Epithelial cell of prostate (primary cell): ENCODE data around the gene RGS3.
A peak's percentile ranks its signal among the peaks of the same experiment; 100 is the strongest.

Experiments used
- DNase-seq: peaks from one replicate; pipeline ENCODE4 v3.0.0-alpha.2; 2011; ENCODE audit warnings: low read depth, low spot score
- H3K27ac ChIP-seq: fragments of 450-650 bp; 2 replicates; pipeline ENCODE4 v1.5.1; 2017; ENCODE audit warnings: mild to moderate bottlenecking

Gene RGS3

DNA sequence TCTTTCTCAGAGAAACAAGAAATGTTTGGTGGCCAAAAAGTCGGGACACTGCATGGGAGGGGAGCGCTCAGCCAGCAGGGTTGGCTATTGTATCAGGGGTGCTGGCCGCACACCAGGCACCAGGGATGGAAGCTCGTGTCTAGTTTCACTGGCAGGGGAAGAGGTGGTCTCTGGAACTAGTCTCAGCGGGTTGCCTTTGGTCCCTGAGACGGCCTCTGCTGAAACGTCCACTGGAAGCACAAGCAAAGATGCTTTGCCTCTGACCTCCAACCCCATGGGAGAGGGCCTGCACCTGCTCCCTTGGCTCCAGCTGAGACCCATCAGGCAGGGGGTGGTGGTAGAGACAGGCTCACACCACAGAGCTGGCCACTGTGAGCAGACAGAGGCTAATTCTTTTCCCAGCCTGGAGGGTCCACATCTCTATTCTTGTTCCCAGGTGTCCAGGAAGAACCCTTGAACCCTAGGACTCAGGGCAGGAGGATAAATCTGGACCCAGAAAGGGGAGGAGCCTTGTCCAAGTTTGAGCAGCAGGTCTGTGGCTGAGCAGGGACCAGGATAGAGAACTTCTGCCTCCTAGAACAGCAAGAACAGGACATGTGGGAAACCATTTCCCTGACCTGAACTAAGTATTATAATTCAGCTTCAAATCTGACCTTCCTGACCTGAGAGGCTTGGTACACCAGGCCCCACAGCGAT lies 102.6 kb downstream of the RGS3 start:
- DNase-seq: no peak
- peak overlapping the region; percentile 94 for H3K27ac ChIP-seq

DNA sequence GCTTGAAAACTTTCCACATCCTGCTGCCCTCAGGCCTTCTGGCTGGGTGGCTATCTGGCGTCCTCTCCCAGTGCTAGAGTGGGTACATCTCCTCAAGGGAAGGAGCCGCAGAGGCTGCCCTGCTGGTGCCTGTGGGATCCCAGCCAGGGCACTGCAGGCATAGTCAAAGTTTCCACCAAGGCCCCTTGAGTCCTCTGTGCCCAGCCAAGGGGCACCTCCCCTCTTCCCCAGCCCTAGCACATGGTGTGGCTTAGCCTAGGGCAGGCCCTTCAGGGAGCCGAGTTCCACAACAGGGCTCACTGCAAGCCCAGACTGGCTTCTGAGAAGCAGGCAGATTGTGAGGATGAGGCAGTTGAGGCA lies 103.2 kb downstream of the RGS3 start:
- peak overlapping the region; percentile 94 for H3K27ac ChIP-seq
- DNase-seq: no peak

DNA sequence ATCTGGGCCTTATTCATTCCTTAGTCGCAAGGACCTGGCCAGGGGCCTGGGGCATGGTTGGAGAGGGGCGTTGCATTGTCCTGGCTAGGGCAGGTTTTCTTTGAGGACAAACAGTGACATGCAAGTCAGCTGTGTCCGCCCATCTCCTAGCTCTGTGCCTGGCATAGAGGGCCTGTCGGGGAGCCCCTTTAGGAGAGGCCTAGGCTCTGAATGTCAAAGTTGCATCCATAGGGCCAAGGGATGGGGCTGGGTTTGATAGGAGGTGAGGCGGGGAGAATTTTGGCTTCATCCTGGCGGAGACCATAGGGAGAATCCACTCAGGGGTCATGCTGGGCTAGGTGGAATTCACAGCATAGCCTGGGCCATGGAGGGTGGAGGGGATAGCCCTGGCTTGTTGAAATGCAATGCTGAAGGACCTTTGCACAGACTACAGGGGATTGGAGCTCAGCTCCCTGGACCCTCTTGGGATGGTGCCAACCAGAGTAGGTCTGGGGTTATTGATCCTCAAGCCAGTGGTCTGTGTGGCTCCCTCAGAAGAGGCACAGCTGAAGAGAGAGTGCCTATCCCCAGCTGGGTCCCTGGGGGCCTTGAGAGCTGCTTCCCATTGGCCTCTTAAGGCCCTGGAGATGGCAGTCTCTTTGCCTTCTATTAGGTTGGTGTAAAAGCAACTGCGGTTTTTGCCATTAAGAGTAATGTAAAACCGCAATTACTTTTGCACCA lies 104.0 kb downstream of the RGS3 start:
- DNase-seq: no peak

DNA sequence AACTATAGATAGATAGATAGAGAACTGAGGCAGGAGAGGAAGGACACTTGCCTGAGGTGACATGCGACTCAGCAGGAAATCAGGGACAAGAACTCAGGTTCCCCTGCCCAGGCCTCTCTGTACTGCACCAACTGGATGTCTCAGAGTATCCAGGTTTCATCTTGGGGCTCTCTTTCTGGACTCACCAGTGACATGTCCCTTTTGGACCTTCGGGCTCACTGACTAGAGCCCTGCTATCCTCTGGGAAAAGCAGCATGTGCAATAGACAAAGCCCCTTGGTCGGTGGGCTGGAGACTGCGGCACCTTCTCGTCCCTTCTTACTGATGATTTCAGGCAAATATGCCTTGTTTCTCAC lies 104.5 kb downstream of the RGS3 start:
- no peak overlapping the region for H3K27ac ChIP-seq
- DNase-seq: no peak

More for the DNA sequence above, 104.0 kb downstream of the RGS3 start:
- no peak overlapping the region for H3K27ac ChIP-seq

DNA sequence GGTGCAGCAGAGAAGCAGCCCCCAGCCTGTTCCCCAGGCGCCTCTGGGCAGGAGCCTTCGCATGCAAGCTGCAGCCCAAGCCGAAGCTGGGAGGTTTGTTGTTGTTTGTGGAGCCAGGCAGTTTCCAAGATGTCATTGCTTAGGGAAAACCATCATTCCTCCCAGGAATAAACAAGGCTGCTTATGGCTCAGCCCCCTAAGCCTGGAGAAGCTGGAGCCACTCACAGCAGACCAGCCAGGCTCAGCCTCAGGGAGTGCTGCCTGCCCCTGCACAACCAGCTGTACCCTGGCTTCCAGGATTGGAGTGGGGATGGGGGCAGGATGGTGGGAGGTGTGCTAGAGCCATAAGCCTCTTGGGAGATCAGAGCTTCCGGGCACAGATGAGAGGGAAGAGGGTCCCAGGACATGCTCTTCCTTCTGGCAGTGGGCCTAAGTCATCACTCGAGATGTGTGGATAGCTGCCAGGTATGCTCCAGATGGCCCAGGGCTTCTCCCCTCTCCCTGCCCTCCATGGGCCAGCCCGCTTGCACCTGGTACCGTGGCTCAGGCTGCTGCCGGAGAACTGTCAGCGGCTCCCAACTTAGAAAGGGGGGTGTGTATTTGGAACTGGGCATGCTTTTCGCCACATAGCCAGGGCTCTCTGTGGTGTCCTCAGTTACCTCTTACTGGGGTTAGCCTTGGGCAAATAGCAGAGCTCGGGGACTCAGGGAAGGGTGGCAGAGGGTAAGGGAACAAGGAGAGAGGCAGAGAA lies 105.2 kb downstream of the RGS3 start:
- no peak overlapping the region for H3K27ac ChIP-seq
- DNase-seq: no peak

DNA sequence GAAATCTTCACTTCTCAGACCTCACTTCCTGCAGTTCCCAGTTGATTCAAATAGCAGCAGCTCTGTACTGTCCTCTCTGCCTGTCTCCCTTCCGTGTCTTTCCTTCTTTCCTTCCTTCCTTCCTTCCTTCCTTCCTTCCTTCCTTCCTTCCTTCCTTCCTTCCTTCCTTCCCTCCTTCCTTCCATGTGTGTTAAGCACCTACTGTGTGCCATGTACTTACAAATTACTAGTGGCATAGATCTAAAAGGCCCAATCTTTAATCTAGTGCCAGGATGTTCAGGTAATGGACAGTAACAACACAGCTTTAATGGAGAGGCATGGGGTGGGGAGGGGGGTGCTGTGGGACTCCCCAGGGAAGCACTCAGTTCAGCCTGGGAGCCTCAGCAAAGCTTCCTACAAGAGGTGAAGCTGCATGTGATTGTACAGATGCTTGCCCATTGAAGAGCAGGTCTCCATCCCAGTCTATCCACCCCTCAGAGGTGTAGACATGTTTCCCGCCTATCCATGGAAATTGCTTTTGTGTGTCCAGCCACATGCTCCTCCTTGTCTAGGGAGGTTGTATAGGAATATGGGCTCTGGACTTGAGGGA lies 106.0 kb downstream of the RGS3 start:
- no peak for DNase-seq

DNA sequence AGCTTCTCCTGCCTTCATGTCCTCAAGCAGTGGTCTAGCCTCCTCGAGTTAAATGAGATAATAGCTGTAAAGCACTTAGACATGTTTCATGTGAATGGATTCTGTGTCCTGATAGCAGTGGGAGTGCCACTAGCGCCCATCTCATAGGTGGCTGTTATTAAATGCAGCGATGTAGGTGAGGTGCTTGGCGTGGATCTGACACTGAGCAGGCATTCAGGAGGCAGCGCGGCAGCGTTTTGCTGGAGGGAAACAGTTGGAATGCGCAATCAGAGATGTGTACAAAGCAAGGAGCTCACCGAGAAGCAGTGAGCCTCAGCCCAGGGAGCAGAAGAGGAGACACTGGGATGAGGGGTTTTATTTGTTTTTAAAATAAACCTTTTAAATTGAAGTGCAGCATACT lies 106.6 kb downstream of the RGS3 start:
- DNase-seq: no peak
- peak overlapping the region; percentile 38 for H3K27ac ChIP-seq

More for the DNA sequence above, 106.0 kb downstream of the RGS3 start:
- H3K27ac ChIP-seq: peak overlapping the region; percentile 38

DNA sequence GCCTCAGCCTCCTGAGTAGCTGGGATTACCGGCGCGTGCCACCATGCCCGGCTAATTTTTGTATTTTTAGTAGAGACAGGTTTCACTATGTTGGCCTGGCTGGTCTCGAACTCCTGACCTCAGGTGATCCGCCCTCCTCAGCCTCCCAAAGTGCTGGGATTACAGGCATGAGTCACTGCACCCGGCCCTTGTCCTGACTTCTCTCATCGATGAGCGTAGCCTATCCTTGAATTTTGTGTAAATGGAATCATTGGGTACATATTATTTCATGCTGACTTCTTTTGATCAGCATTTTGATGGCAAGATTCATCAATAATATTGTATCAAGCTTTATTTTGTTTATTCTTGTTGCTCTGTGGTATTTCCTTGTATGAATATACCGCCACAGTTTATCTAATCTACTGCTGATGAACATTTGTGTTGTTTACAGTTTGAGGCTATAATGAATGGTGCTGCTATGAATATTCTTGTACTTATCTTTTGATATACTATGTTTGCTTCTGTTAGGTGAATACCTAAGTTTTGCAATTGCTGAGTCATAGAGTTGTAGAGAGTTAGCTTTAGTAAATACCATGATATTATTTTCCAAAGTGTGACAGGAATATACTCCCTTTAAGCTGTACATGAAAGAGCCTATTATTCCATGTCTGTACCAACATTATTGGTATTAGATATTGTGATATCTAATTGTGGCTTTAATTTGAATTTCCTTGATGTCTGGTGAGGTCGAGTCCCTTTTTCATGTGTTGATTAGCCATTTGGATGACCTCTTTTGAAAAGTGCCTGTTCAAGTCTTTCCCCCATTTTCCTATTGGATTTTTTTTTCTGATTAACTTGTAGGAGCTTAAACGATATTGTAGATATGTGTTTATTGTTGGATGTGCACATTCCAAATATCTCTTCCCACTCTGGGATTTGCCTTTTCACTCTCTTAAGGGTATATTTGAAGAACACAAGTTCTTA lies 107.5 kb downstream of the RGS3 start:
- no peak for DNase-seq
- peak overlapping the region; percentile 38 for H3K27ac ChIP-seq

DNA sequence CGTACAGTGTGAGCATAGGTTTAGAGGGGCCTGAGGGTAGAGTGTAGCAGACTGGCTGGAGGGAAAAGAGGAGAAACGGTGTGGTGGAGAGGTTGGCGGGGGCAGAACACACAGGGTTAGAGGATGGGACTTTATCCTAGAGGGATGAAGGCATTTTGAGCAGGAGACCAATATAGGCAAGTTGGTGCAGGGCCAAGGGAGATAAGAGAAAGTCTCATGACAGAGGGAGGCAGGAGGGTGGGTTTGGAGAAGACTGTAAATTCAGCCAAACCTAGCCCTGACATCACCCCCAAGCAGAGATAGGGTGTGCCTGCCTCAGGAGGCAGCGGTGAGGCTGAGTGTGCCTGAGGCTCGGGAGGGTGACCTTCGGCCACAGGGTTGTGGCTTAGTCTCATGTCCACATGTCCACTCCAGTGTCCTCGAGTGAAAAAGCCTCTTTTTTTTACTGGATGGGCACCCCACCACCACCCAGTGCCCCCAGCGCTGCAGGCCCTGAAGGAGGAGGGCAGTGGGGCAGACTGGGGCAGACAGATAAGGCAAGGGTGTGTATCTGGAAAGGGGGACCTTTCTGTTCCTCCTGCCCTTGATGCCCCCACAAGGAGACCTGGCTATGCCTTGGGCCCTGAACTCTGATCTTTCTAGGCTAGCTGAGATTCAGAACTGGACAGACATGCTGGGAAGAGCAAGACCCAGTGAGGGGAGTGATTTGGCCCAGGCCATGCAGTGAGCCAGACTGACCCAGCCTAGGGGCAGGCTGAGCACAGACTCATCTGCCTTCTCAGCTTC lies 108.7 kb downstream of the RGS3 start:
- no peak for DNase-seq
- H3K27ac ChIP-seq: no peak overlapping the region

DNA sequence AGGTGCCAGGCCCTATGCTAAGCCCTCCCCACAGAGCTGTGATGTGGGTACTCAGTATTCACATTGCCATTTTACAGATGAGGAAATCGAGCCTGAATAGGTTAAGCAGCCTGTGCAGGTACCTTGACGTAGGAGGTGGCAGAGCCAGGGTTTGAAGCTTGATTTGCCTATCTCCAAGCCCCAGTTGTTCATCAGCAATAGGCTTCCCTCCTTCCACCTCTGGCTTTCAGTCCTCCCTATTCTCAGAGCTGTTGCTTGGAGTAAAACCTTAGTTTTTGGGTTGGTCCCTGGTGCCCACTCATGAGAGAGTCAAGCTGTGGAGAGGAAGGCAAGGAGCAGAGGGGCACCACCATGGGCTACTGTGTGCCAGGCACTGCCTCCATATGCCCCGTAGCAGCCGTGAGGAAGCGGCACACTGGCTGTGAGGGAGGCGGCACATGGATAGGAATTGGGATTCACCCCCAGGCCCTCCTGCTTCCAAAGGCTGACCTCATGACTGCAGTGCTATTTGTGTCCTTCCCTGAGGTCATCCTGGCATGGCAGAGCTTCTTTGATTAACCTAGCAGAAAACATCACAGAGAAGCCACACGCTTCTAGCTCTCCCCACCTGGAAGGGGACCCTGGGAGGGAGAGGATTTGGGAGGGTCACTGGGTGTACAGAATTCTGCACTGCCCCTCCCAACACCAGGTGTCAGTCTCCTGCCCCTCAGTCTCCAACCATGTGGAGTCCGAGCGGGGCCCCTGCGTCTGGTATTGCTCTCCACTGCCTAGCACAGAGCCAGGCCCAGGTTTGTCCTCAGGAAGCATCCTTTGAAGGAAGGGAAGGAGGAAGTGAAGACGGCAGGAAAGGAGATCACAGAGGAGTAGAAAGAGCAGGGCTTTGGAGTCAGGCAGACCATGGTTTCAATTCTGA lies 109.8 kb downstream of the RGS3 start:
- H3K27ac ChIP-seq: peak overlapping the region; percentile 71
- DNase-seq: no peak

DNA sequence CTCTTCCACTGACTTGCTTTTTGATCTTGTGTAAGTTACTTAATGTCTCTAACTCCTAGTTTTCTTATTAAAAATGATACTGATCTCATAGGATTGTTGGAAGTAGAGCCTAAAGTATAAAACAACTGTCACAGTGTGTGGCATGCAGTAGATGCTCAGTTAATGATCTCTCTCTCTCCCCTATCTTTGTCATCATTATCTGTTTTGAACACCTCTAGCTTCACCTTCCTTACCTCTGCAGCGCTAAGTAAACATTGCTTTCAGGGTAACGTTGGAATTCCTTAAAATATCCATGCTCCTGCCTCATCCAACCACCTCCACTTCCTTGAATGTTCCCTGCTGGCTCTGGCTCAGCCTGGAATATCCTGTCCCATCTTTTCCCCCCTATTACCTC lies 110.4 kb downstream of the RGS3 start:
- H3K27ac ChIP-seq: peak overlapping the region; percentile 71

DNA sequence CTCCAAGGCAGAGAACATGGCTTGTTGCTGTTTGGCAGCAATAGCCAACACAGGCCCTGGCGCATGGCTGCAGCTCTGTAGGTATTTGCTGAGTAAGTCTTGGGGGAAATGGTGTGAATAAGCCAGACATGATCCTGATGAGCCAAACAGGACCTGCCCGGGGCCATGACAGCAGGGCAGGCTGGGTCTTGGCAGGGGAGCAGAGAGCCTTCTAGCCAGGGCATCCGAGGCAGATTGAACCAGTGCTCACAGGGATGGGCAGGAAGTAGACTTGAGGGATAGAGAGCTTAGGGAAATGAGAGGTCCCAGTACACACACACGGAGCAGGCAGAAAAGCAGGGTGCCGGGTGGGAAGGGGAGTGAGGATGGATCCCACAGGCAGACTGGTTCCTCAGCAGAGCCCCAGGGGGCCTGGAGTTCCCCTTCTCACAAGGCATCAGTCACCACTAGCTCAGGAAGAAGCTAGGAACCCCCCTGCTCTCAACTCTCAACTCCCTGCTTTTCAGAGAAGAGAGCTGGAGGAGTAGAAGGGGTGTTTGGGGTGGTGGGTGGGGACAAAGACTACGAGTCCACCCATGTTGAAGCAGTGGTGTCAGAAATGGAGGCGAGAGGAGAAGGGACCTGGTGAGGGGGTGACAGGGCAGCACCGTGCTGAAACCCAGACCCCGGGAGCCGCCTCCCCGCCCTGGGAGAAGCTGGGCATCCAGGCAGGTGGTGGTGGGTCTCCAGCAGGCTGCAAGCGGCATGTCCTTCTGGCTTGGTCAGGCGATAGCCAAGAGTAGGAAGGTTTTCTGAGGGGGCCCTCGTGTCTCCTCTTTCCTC lies 111.1 kb downstream of the RGS3 start:
- peak overlapping the region; percentile 71 for H3K27ac ChIP-seq
- DNase-seq: peak; percentile 55

More for the DNA sequence above, 110.4 kb downstream of the RGS3 start:
- no peak for DNase-seq

DNA sequence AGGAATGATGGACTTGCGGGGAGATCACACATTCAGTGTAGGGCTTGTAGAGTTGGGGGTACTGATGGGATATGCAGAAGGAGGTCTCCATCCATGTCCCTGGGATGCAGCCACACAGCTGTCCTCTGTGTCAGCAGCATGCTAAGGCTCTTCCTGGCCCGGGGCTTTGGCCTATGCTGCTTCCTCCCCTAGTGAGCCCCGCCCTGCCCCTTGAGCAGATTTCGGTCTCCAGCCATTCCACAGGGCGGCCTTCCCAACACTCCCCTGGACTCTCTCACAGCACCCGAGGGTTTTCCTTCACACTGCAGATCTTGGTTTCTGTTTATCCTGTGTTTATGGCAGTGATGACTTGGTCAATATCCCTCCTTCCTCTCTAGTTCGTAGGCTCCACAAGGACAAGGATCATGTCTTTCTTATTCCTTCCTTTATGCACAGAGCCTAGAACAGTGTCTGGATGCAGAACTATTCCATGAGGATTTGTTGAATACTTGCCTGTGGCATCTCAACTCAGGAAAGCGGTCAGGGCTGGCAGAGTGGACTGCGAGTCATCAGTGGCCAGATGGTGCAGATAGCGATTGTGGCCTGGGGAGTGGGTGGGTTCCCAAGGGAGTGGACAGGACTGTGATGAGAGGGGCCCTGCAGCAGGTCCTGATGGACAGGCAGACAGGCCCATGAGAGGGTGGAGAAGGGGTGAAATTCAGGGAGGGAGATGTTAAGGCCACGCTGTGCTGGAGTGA lies 114.2 kb downstream of the RGS3 start:
- no peak for DNase-seq

DNA sequence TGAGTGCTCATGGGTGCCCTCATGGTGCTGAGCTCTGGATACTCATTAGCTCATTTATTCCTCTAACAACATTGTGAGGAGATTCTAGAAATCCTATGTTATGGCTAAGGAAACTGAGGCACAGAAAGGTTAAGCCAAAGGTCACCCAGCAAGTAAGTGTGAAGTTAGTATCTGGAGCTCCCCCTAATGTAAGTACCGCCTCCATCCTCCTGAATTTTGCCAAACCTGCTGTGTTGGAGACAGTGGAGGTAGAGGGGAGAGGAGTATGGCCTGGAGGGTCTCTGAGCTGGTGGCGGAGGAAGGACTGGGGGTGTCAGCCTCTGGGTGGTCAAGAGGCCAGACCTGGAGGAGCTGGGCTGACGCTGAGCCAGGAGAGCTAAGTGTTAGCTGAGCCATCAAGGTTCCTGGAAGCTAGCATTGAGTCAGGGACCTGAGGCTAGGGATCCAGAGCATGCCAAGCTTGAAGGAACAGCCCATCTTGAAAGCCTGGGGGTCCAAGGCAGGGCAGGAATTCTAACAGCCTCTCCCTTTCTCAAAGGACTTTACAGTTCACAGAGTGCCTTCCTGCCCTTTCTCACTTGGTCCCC lies 114.8 kb downstream of the RGS3 start:
- DNase-seq: no peak
- peak overlapping the region; percentile 77 for H3K27ac ChIP-seq

More for the DNA sequence above, 114.2 kb downstream of the RGS3 start:
- peak overlapping the region; percentile 77 for H3K27ac ChIP-seq

DNA sequence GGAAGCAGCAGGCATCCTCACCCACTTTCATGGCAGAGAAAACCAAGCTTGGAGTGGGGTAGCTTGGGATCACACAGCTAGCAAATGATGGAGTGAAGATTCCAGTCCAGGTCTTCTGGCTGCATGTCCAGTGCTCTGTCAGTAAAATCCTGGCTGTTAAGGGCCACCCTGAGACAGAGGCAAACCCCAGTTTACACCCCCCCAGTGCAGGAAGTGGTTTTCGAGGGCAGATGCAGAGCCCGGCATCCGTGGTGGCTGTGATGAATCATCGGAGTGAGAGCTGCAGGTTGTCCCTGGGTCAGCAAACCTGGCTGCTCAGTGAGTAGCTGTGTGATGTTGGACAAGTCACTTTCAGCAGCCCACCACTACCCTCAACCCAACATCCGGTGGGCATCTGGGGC lies 115.4 kb downstream of the RGS3 start:
- peak overlapping the region; percentile 77 for H3K27ac ChIP-seq
- no peak for DNase-seq
